KMS-11 (cell line): ENCODE data around the gene EIF4G1.
A peak's percentile ranks its signal among the peaks of the same experiment; 100 is the strongest.

ENCODE experiments used
- H2AFZ ChIP-seq: fragments of 200-600 bp; sonication (generic); 2 replicates; pipeline ENCODE4 v1.6.1; 2016; ENCODE audit warnings: antibody characterized with exemption, mixed run types, low read depth
- H3K27ac ChIP-seq: fragments of 200-600 bp; sonication (generic); 2 replicates; pipeline ENCODE4 v1.6.1; 2016; ENCODE audit warnings: mild to moderate bottlenecking, mixed run types
- H3K27me3 ChIP-seq: fragments of 200-600 bp; sonication (generic); 2 replicates; pipeline ENCODE4 v1.6.1; 2017; ENCODE audit warnings: mild to moderate bottlenecking, low read depth, mixed run types, moderate library complexity; ENCODE audit not compliant: insufficient read depth
- H3K36me3 ChIP-seq: fragments of 200-600 bp; sonication (generic); 2 replicates; pipeline ENCODE4 v1.6.1; 2017; ENCODE audit warnings: mild to moderate bottlenecking, mixed run types; ENCODE audit not compliant: insufficient read depth
- H3K4me1 ChIP-seq: fragments of 200-600 bp; sonication (generic); 2 replicates; pipeline ENCODE4 v1.6.1; 2016; ENCODE audit warnings: mild to moderate bottlenecking, low read depth, mixed run types; ENCODE audit not compliant: poor library complexity, severe bottlenecking
- H3K4me2 ChIP-seq: fragments of 200-600 bp; sonication (generic); 2 replicates; pipeline ENCODE4 v1.7.0; 2016; ENCODE audit warnings: mild to moderate bottlenecking, mixed run types
- H3K4me3 ChIP-seq: fragments of 200-600 bp; sonication (generic); IDR thresholded peaks from 2 replicates; pipeline ENCODE4 v1.6.1; 2017; ENCODE audit warnings: low read depth, low read length, mixed read lengths; ENCODE audit not compliant: insufficient read depth
- H3K79me2 ChIP-seq: fragments of 200-600 bp; sonication (generic); 2 replicates; pipeline ENCODE4 v1.6.1; 2016; ENCODE audit warnings: low read depth, mixed run types; ENCODE audit not compliant: insufficient read depth
- H3K9ac ChIP-seq: fragments of 200-600 bp; sonication (generic); 2 replicates; pipeline ENCODE4 v1.6.1; 2016; ENCODE audit warnings: mild to moderate bottlenecking, mixed run types
- H4K20me1 ChIP-seq: fragments of 200-600 bp; sonication (generic); 2 replicates; pipeline ENCODE4 v1.6.1; 2016; ENCODE audit warnings: mild to moderate bottlenecking, mixed run types; ENCODE audit not compliant: insufficient read depth
- TF ChIP-seq, protein P1 (sequence below): fragments of 200-600 bp; sonication (generic); conservative IDR thresholded peaks from 2 replicates; pipeline ENCODE4 v1.6.1; 2017; ENCODE audit warnings: low read depth, mild to moderate bottlenecking, antibody characterized with exemption, low read length, moderate library complexity, mixed read lengths

EIF4G1 gene

DNA sequence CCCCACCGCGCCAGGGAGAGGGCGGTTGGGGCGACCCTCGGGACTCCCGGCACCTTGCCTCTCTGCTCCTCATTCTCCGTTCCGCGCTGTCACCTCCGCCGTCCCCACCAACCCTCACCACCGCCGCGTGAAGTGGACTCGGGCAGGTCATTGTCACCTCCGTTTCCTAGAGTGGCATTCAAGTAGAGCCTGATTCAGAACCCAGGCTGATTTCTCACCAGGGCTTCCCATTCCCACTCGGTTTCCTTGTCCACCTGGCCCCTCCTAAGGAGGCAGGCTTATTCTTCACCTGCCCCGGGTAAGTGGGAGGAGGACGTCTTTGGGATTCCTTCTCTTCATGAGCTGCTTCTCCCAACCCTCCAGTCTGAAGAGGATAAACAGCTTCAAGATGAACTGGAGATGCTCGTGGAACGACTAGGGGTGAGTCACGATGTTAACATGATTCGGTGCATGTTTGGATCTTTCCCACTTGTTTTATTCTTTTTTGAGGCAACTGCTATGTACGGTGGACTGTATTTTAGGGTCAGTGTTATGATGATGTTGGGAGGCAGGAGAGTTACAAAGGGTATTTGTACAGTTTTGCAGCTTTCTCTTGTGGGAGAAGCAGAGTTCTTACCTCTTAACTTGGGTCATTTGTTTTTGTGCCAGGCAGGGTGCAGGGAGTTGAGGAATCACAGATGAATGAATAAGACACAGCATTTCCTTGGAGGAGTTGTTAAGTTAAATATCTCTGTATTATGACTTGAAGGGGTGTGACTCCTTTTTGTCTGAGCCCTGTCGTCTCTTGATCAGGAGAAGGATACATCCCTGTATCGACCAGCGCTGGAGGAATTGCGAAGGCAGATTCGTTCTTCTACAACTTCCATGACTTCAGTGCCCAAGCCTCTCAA lies 14.7 kb upstream of the EIF4G1 start:
- peak overlapping the region; percentile 28; the same call in 1 of the 2 replicates for H2AFZ ChIP-seq
- peaks cover 25% of the 10 kb centered on the region; the same call in 1 of the 2 replicates for H3K36me3 ChIP-seq
- H3K27ac ChIP-seq = peak overlapping the region; percentile 44
- H3K27me3 ChIP-seq = no peaks in the 10 kb centered on the region
- no peaks in the 10 kb centered on the region for H4K20me1 ChIP-seq
- H3K4me1 ChIP-seq = peaks cover 12% of the 10 kb centered on the region
- peak overlapping the region; percentile 72 for H3K9ac ChIP-seq
- H3K79me2 ChIP-seq = peaks cover 27% of the 10 kb centered on the region
- peak overlapping the region; percentile 81 for H3K4me3 ChIP-seq
- TF ChIP-seq, protein P1, sequence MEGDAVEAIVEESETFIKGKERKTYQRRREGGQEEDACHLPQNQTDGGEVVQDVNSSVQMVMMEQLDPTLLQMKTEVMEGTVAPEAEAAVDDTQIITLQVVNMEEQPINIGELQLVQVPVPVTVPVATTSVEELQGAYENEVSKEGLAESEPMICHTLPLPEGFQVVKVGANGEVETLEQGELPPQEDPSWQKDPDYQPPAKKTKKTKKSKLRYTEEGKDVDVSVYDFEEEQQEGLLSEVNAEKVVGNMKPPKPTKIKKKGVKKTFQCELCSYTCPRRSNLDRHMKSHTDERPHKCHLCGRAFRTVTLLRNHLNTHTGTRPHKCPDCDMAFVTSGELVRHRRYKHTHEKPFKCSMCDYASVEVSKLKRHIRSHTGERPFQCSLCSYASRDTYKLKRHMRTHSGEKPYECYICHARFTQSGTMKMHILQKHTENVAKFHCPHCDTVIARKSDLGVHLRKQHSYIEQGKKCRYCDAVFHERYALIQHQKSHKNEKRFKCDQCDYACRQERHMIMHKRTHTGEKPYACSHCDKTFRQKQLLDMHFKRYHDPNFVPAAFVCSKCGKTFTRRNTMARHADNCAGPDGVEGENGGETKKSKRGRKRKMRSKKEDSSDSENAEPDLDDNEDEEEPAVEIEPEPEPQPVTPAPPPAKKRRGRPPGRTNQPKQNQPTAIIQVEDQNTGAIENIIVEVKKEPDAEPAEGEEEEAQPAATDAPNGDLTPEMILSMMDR = no peak
- peak overlapping the region; percentile 100 for H3K4me2 ChIP-seq

DNA sequence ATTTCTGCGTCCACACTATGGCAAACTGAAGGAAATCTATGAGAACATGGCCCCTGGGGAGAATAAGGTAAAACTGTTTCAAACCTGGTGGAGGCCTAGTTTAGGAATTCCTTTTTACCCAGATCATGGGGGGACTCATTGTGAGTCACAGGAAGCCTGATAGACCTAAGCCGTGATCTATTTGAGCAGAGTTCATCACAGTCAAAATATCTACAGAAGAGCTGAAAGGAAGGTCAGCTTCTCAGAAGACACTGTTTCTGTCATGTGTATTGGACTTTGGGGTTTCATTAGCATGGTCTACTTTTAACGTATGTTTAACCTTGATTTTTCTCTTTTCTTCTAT lies 14.1 kb upstream of the EIF4G1 start:
- Histone ChIP-seq H3K4me2 (peak overlapping the region; percentile 100), H2AFZ (no peak overlapping the region), H3K27me3 (no peaks in the 10 kb centered on the region), H3K9ac (no peak overlapping the region), H3K4me3 (no peak overlapping the region), H4K20me1 (no peaks in the 10 kb centered on the region), H3K36me3 (peaks cover 25% of the 10 kb centered on the region; the same call in 1 of the 2 replicates), H3K4me1 (peaks cover 12% of the 10 kb centered on the region), H3K79me2 (peaks cover 27% of the 10 kb centered on the region), H3K27ac (no peak overlapping the region)
- TF ChIP-seq, protein P1 = no peak

DNA sequence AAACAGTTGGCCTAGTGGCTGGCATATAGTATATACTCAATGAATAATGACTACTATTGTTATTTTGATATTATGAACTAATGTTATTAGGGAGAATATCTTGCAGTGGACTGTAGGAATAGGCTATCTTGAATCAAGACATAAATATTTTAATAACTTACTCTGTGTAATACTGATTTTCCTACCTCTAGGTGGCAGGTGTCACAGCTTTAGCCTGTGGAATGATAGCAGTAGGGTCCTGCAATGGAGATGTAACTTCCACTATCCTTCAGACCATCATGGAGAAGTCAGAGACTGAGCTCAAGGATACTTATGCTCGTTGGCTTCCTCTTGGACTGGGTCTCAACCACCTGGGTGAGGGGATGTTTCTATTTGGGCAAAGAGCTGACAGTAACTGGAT lies 8.8 kb upstream of the EIF4G1 start:
- Histone ChIP-seq H2AFZ (no peak overlapping the region), H3K27ac (no peak overlapping the region), H3K27me3 (no peaks in the 10 kb centered on the region), H3K4me1 (peaks cover 4% of the 10 kb centered on the region), H3K79me2 (peaks cover 14% of the 10 kb centered on the region), H3K36me3 (peaks cover 33% of the 10 kb centered on the region; the same call in 1 of the 2 replicates), H3K9ac (no peak overlapping the region), H3K4me2 (no peak overlapping the region), H4K20me1 (no peaks in the 10 kb centered on the region), H3K4me3 (no peak overlapping the region)
- TF ChIP-seq, protein P1 = peak; percentile 53; the same call in 1 of the 2 replicates

DNA sequence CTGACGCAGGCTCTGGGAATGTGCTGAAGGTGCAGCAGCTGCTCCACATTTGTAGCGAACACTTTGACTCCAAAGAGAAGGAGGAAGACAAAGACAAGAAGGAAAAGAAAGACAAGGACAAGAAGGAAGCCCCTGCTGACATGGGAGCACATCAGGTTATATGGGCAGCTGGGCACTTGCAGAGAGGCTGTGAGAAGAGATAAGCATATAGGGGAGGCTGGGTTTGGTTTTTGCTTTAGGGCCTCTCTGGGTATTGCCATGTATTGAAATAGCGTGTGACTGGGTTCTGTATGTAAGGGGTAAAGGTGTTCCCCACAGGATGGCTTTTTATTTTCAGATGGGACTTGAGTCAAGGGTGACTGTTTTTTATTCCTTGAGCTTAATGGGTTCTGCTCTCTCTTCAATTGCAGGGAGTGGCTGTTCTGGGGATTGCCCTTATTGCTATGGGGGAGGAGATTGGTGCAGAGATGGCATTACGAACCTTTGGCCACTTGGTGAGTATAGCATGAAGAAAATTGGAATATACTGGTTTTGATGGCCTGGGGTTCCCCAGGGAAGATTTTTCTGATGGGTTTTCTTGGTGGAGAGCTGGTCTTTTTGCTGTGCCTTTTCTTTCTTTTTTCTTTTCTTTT lies 7.9 kb upstream of the EIF4G1 start:
- TF ChIP-seq, protein P1 = no peak
- no peak overlapping the region for H3K9ac ChIP-seq
- H3K4me2 ChIP-seq = no peak overlapping the region
- no peak overlapping the region for H3K4me3 ChIP-seq
- H3K36me3 ChIP-seq = peaks cover 32% of the 10 kb centered on the region; the same call in 1 of the 2 replicates
- H3K79me2 ChIP-seq = peaks cover 6% of the 10 kb centered on the region; the same call in 1 of the 2 replicates
- no peaks in the 10 kb centered on the region for H3K4me1 ChIP-seq
- no peak overlapping the region for H2AFZ ChIP-seq
- no peaks in the 10 kb centered on the region for H3K27me3 ChIP-seq
- no peak overlapping the region for H3K27ac ChIP-seq
- no peaks in the 10 kb centered on the region for H4K20me1 ChIP-seq
